HepG2 (cell line): ENCODE results near the gene SDF2. TPM values are rescaled to one million over a fixed set of nuclear protein-coding genes. Genes with fewer than 3 reads are reported as not detected.

Experiments used
- ATAC-seq: fragments of 200-7000 bp; cut with Tn5 transposase; 3 replicates; pipeline ENCODE4 v1.9.1; 2020; ENCODE audit warnings: mild to moderate bottlenecking, moderate library complexity
- BruUV-seq: library from RNA; stranded (reverse); fragments of 400-500 nt; replicated peaks from 2 replicates; lab custom pipeline; 2021; lab: Mats Ljungman, UMichigan
- CTCF ChIA-PET: fragments of 300-600 bp; formaldehyde crosslinking; extraction: SDS; loops from one replicate; lab custom pipeline; 2021; ENCODE audit warnings: low total read pairs, inconsistent platforms, low intra/inter-chr PET ratio; lab: Yijun Ruan, JAX
- POLR2A ChIA-PET: fragments of 350-600 bp; sonication (Branson Sonifier 250); formaldehyde crosslinking; loops from one replicate; lab custom pipeline; 2020; ENCODE audit warnings: antibody characterized with exemption, inconsistent platforms; lab: Yijun Ruan, JAX
- DNase-seq: peaks from one replicate; pipeline ENCODE4 v3.0.0-alpha.2; 2015; ENCODE audit warnings: low spot score
- FAIRE-seq: peaks from 3 replicates; lab custom pipeline; 2011; peaks lifted over from hg19 to GRCh38; lab: Jason Lieb, UNC
- H2AFZ ChIP-seq: one replicate; pipeline ENCODE4 v1.6.1; 2011; ENCODE audit warnings: low read length, inconsistent platforms
- H3K27ac ChIP-seq: fragments of 300-600 bp; 3 replicates; pipeline ENCODE4 v1.8.0; 2011; ENCODE audit warnings: mixed run types, mild to moderate bottlenecking, mixed read lengths, low read length, inconsistent platforms; ENCODE audit not compliant: insufficient read depth; ENCODE audit errors: extremely low read length
- H3K27me3 ChIP-seq, 2 experiments: fragments of 200-600 bp in 1 of 2; 2 replicates in 1 of 2; 3 replicates in 1 of 2; pipeline versions ENCODE4 v1.6.0 to v1.8.0; 2011; ENCODE audit warnings: low read length in 2 of 2, mild to moderate bottlenecking in 2 of 2, moderate library complexity in 2 of 2, inconsistent platforms in 1 of 2; ENCODE audit not compliant: insufficient read depth in 2 of 2, control insufficient read depth in 1 of 2
- H3K36me3 ChIP-seq, 2 experiments: fragments of 200-600 bp in 1 of 2; replicated peaks in 1 of 2; 2 replicates in 1 of 2; 3 replicates in 1 of 2; pipeline versions ENCODE4 v1.5.1 to v1.8.0; 2011; ENCODE audit warnings: low read length in 2 of 2, inconsistent platforms in 1 of 2; ENCODE audit not compliant: insufficient read depth in 2 of 2, control insufficient read depth in 1 of 2
- H3K4me1 ChIP-seq: 2 replicates; pipeline ENCODE4 v1.5.1; 2012; ENCODE audit warnings: low read length, inconsistent platforms; ENCODE audit not compliant: insufficient read depth
- H3K4me2 ChIP-seq: 2 replicates; pipeline ENCODE4 v1.6.0; 2011; ENCODE audit warnings: low read depth, low read length, inconsistent platforms
- H3K4me3 ChIP-seq, 3 experiments: fragments of 200-600 bp in 1 of 3; sonication (generic), shearing (Covaris generic) in 1 of 3; replicated peaks in 1 of 3; 2 replicates each; pipeline ENCODE4 v1.5.1; 2011 to 2016; ENCODE audit warnings: low read length in 3 of 3, inconsistent platforms in 2 of 3, low read depth in 2 of 3, mild to moderate bottlenecking in 2 of 3, control low read depth in 1 of 3, mixed read lengths in 1 of 3; ENCODE audit not compliant: insufficient read depth in 1 of 3
- H3K79me2 ChIP-seq: one replicate; pipeline ENCODE4 v1.6.1; 2011; ENCODE audit warnings: low read length, inconsistent platforms; ENCODE audit not compliant: insufficient read depth
- H3K9ac ChIP-seq: 2 replicates; pipeline ENCODE4 v1.6.0; 2011; ENCODE audit warnings: mild to moderate bottlenecking, low read depth, low read length, inconsistent platforms; ENCODE audit not compliant: insufficient read depth
- H3K9me3 ChIP-seq: 2 replicates; pipeline ENCODE4 v1.5.1; 2012; ENCODE audit warnings: mild to moderate bottlenecking, low read length
- H4K20me1 ChIP-seq: 2 replicates; pipeline ENCODE4 v1.6.0; 2011; ENCODE audit warnings: inconsistent platforms, mild to moderate bottlenecking, low read length, moderate library complexity; ENCODE audit not compliant: insufficient read depth
- BATF2 ChIP-seq: sonication (generic); formaldehyde crosslinking; IDR thresholded peaks from 2 replicates; pipeline ENCODE4 v1.8.0; 2022; ENCODE audit warnings: mild to moderate bottlenecking, missing genetic modification reagents, moderate library complexity
- ELF4 ChIP-seq: sonication (generic); formaldehyde crosslinking; IDR thresholded peaks from 2 replicates; pipeline ENCODE4 v1.5.0; 2020; ENCODE audit warnings: missing genetic modification reagents, mild to moderate bottlenecking, moderate library complexity, borderline replicate concordance
- HHEX ChIP-seq: IDR thresholded peaks from 2 replicates; pipeline ENCODE4 v1.6.1; 2016; ENCODE audit warnings: control low read depth
- LRRFIP1 ChIP-seq: sonication (generic); formaldehyde crosslinking; conservative IDR thresholded peaks from 2 replicates; pipeline ENCODE4 v1.4.0; 2020; ENCODE audit warnings: missing genetic modification reagents
- MAFG ChIP-seq: sonication (generic); formaldehyde crosslinking; IDR thresholded peaks from 2 replicates; pipeline ENCODE4 v1.5.1; 2020; ENCODE audit warnings: mild to moderate bottlenecking, missing genetic modification reagents
- MATR3 ChIP-seq: sonication (generic); formaldehyde crosslinking; IDR thresholded peaks from 2 replicates; pipeline ENCODE4 v1.4.0; 2020; ENCODE audit warnings: missing genetic modification reagents
- PLRG1 ChIP-seq: fragments of 450-650 bp; conservative IDR thresholded peaks from 2 replicates; pipeline ENCODE4 v1.6.1; 2016
- PRPF4 ChIP-seq: fragments of 200-400 bp; formaldehyde crosslinking; IDR thresholded peaks from 2 replicates; pipeline ENCODE4 v1.6.1; 2016; ENCODE audit warnings: low read length, low read depth; ENCODE audit not compliant: poor library complexity, severe bottlenecking
- RBFOX2 ChIP-seq: fragments of 200-400 bp; formaldehyde crosslinking; IDR thresholded peaks from 2 replicates; pipeline ENCODE4 v1.6.1; 2017; ENCODE audit warnings: low read depth, mild to moderate bottlenecking, low read length
- SAFB2 ChIP-seq: sonication (generic); formaldehyde crosslinking; IDR thresholded peaks from 2 replicates; pipeline ENCODE4 v1.5.1; 2020; ENCODE audit warnings: missing genetic modification reagents, low read depth, mild to moderate bottlenecking, borderline replicate concordance
- TEAD3 ChIP-seq: optimal IDR thresholded peaks from 2 replicates; pipeline ENCODE3; 2016; ENCODE audit warnings: borderline replicate concordance
- ZFX ChIP-seq: sonication (generic); formaldehyde crosslinking; IDR thresholded peaks from 2 replicates; pipeline ENCODE4 v1.4.0; 2020; ENCODE audit warnings: mild to moderate bottlenecking, low read depth, missing genetic modification reagents, moderate library complexity
- ZKSCAN1 ChIP-seq: fragments of 150-350 bp; IDR thresholded peaks from 2 replicates; pipeline ENCODE4 v1.6.1; 2014; ENCODE audit warnings: low read length
- ZNF20 ChIP-seq: sonication (generic); formaldehyde crosslinking; IDR thresholded peaks from 2 replicates; pipeline ENCODE4 v1.4.0; 2020; ENCODE audit warnings: mild to moderate bottlenecking, moderate library complexity, missing genetic modification reagents
- ZNF337 ChIP-seq: sonication (generic); formaldehyde crosslinking; IDR thresholded peaks from 2 replicates; pipeline ENCODE4 v1.5.1; 2020; ENCODE audit warnings: missing genetic modification reagents, low read depth, mild to moderate bottlenecking, borderline replicate concordance
- ZNF441 ChIP-seq: sonication (generic); formaldehyde crosslinking; IDR thresholded peaks from 2 replicates; pipeline ENCODE4 v1.7.0; 2021; ENCODE audit warnings: missing genetic modification reagents, borderline replicate concordance
- ZNF589 ChIP-seq: sonication (generic); formaldehyde crosslinking; conservative IDR thresholded peaks from 2 replicates; pipeline ENCODE4 v1.8.0; 2022; ENCODE audit warnings: mild to moderate bottlenecking, moderate library complexity, missing genetic modification reagents
- WGBS: methylation state at CpG from one replicate; pipeline ENCODE4 v1.1.6; 2017; ENCODE audit warnings: low lambda C conversion rate; 5-methylcytosine and 5-hydroxymethylcytosine counted together
- in situ Hi-C: cut with HindIII; loops from 2 replicates; pipeline ENCODE4 v1.10.0; 2017; ENCODE audit warnings: low pct_unique_long_range_greater_than_20kb; ENCODE audit not compliant: extremely low pct_ligation_motif_present
- intact Hi-C: fragments of 100-400 bp; cut with micrococcal nuclease; formaldehyde crosslinking; loops from one replicate; pipeline ENCODE4 v1.10.0; 2022; ENCODE audit not compliant: unreplicated experiment
- polyA plus RNA-seq, 8 experiments: library from polyadenylated mRNA; depleted of rRNA in 3 of 8; stranded (reverse) in 7 of 8; unstranded in 1 of 8; fragments of >200 nt; fragmentation: Illumina TruSeq in 4 of 8; extraction: Trizol in 4 of 8; gene quantifications; 2 replicates each; pipeline versions ENCODE4 v1.2.1 to v1.2.3, GENCODE V29; 2011 to 2016; ENCODE audit warnings: low read depth in 4 of 8, missing spikeins in 1 of 8, mixed read lengths in 1 of 8; ENCODE audit not compliant: insufficient read depth in 1 of 8
- total RNA-seq, 5 experiments: library from RNA; depleted of rRNA; stranded (reverse); fragments of >200 nt; fragmentation: Illumina TruSeq; extraction: Trizol; gene quantifications; 2 replicates each; pipeline ENCODE4 v1.2.3, GENCODE V29; 2016; ENCODE audit warnings: low read depth in 1 of 5
- TF ChIP-seq, protein P1 (sequence below): sonication (generic); formaldehyde crosslinking; IDR thresholded peaks from 2 replicates; pipeline ENCODE4 v1.8.0; 2022; ENCODE audit warnings: missing genetic modification reagents, low read depth, mild to moderate bottlenecking, borderline replicate concordance
- TF ChIP-seq, protein P2 (sequence below): sonication (generic); formaldehyde crosslinking; IDR thresholded peaks from 2 replicates; pipeline ENCODE4 v1.4.0; 2020; ENCODE audit warnings: missing genetic modification reagents

SDF2 gene
- total and polyA plus RNA-seq, 2 of the 13 experiments (the other 11 are each of a cell fraction or from before 2014, with no cell fraction given), result 58.2 to 58.4 TPM

GRCh38 chr17:28710861-28711722 is 49.4 kb upstream of the SDF2 start:
- ATAC-seq (peak; percentile 91), DNase-seq (peak; percentile 86), FAIRE-seq (peak; percentile 54)
- in situ Hi-C loops, result no loop called here
- Histone ChIP-seq H3K36me3 (no peaks in the 10 kb centered on the region), H3K27ac (peak overlapping the region; percentile 99), H3K79me2 (no peaks in the 10 kb centered on the region), H4K20me1 (no peaks in the 10 kb centered on the region), H3K4me1 (peaks cover 47% of the 10 kb centered on the region), H3K9me3 (no peaks in the 10 kb centered on the region), H3K4me3 (peak overlapping the region; percentile 65 to 76 (median 67)), H3K4me2 (peak overlapping the region; percentile 99), H3K9ac (peak overlapping the region; percentile 92), H2AFZ (no peak overlapping the region), H3K27me3 (peaks cover 0 to 2% of the 10 kb centered on the region in 2 experiments; a peak in 2 of 5 replicates)
- ChIA-PET CTCF (no interaction called here), POLR2A (interaction anchor here (0.6 to 10.8 kb wide), 18 partner anchors 10 to 198 kb away, joined by 3 to 220 read pairs (median 6); partner anchors contain the start of genes BLTP2, ERAL1, NEK8 and RPL23A)
- BruUV-seq, result no TSS peak
- WGBS, result 12% methylated on average over 35 of the region's 74 CpGs
- intact Hi-C loops, result no loop called here
- TF ChIP-seq LRRFIP1 (CRISPR knock-in tag) (no peak), ZNF441 (peak; percentile 78), PLRG1 (no peak), ZFX (CRISPR knock-in tag) (peak; percentile 96), HHEX (CRISPR knock-in tag) (no peak), ZKSCAN1 (no peak), PRPF4 (no peak), ZNF589 (CRISPR knock-in tag) (no peak), ELF4 (CRISPR knock-in tag) (no peak), ZNF337 (CRISPR knock-in tag) (no peak), TEAD3 (CRISPR knock-in tag) (peak; percentile 81), MATR3 (CRISPR knock-in tag) (no peak), ZNF20 (CRISPR knock-in tag) (no peak), MAFG (no peak), BATF2 (CRISPR knock-in tag) (no peak), SAFB2 (CRISPR knock-in tag) (peak; percentile 71; the same call in 1 of the 2 replicates), RBFOX2 (peak; percentile 98)
- TF ChIP-seq, protein P1, sequence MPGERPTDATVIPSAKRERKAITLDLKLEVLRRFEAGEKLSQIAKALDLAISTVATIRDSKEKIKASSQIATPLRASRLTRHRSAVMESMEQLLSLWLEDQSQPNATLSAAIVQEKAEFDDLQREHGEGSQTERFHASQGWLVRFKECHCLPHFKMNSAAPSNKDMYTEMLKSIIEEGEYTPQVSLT (CRISPR knock-in tag), result no peak; the same call in 1 of the 2 replicates
- TF ChIP-seq, protein P2, sequence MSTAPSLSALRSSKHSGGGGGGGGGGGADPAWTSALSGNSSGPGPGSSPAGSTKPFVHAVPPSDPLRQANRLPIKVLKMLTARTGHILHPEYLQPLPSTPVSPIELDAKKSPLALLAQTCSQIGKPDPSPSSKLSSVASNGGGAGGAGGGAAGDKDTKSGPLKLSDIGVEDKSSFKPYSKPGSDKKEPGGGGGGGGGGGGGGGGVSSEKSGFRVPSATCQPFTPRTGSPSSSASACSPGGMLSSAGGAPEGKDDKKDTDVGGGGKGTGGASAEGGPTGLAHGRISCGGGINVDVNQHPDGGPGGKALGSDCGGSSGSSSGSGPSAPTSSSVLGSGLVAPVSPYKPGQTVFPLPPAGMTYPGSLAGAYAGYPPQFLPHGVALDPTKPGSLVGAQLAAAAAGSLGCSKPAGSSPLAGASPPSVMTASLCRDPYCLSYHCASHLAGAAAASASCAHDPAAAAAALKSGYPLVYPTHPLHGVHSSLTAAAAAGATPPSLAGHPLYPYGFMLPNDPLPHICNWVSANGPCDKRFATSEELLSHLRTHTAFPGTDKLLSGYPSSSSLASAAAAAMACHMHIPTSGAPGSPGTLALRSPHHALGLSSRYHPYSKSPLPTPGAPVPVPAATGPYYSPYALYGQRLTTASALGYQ (CRISPR knock-in tag), result peak; percentile 58; the same call in 1 of the 2 replicates
